ENCODE measurements around the gene FRMD8. TPM values are rescaled to one million over a fixed set of nuclear protein-coding genes. Genes with fewer than 3 reads are reported as not detected.

Gene FRMD8
- total and polyA plus RNA-seq, 9 of the 15 experiments (the other 6 are each of a cell fraction or from before 2014, with no cell fraction given): 4.5 to 54.5 (median 15.8) TPM

DNA sequence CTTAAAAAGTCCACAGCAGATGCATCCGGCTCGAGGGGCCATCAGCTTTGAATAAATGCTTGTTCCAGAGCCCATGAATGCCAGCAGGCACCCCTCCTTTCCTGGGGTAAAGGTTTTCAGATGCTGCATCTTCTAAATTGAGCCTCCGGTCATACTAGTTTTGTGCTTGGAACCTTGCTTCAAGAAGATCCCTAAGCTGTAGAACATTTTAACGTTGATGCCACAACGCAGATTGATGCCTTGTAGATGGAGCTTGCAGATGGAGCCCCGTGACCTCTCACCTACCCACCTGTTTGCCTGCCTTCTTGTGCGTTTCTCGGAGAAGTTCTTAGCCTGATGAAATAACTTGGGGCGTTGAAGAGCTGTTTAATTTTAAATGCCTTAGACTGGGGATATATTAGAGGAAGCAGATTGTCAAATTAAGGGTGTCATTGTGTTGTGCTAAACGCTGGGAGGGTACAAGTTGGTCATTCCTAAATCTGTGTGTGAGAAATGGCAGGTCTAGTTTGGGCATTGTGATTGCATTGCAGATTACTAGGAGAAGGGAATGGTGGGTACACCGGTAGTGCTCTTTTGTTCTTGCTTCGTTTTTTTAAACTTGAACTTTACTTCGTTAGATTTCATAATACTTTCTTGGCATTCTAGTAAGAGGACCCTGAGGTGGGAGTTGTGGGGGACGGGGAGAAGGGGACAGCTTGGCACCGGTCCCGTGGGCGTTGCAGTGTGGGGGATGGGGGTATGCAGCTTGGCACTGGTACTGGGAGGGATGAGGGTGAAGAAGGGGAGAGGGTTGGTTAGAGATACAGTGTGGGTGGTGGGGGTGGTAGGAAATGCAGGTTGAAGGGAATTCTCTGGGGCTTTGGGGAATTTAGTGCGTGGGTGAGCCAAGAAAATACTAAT lies 38.0 kb downstream of the FRMD8 start (continued):
- TF ChIP-seq, protein P1, sequence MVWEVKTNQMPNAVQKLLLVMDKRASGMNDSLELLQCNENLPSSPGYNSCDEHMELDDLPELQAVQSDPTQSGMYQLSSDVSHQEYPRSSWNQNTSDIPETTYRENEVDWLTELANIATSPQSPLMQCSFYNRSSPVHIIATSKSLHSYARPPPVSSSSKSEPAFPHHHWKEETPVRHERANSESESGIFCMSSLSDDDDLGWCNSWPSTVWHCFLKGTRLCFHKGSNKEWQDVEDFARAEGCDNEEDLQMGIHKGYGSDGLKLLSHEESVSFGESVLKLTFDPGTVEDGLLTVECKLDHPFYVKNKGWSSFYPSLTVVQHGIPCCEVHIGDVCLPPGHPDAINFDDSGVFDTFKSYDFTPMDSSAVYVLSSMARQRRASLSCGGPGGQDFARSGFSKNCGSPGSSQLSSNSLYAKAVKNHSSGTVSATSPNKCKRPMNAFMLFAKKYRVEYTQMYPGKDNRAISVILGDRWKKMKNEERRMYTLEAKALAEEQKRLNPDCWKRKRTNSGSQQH (CRISPR knock-in tag; IDR thresholded peaks at IDR 0.05): peak; percentile 97
- TF ChIP-seq ZFP36 (IDR thresholded peaks at IDR 0.05; ENCODE audit: low read depth, low read length, partially characterized antibody) (no peak), SRSF1 (IDR thresholded peaks at IDR 0.05; ENCODE audit: low read depth, low read length) (no peak), EP400 (IDR thresholded peaks at IDR 0.05) (no peak), DACH1 (IDR thresholded peaks at IDR 0.05; ENCODE audit: partially characterized antibody) (peak; percentile 15), CXXC5 (CRISPR knock-in tag; IDR thresholded peaks at IDR 0.05) (no peak), ZNF717 (CRISPR knock-in tag; IDR thresholded peaks at IDR 0.05) (no peak; the same call in 1 of the 2 replicates), TGIF2 (CRISPR knock-in tag; IDR thresholded peaks at IDR 0.05) (peak; percentile 23; the same call in 1 of the 2 replicates), CBFB (CRISPR knock-in tag; IDR thresholded peaks at IDR 0.05) (no peak), LARP7 (IDR thresholded peaks at IDR 0.05) (peak; percentile 66; the same call in 1 of the 2 replicates), ZSCAN32 (CRISPR knock-in tag; IDR thresholded peaks at IDR 0.05) (0 out of 2 replicates have a peak, but pooled peaks have one; percentile 52), ZNF354B (CRISPR knock-in tag; IDR thresholded peaks at IDR 0.05) (no peak), JUND (IDR thresholded peaks at IDR 0.05; ENCODE audit: borderline replicate concordance, low read depth, low read length) (no peak), JUND (tag; IDR thresholded peaks at IDR 0.05; ENCODE audit: borderline replicate concordance, low read depth, low read length) (no peak), HNRNPK (IDR thresholded peaks at IDR 0.05; ENCODE audit: low read depth, low read length, poor library complexity, severe bottlenecking) (peak; percentile 72), ELF4 (CRISPR knock-in tag; IDR thresholded peaks at IDR 0.05) (peak; percentile 97), PTTG1 (tag; IDR thresholded peaks at IDR 0.05; ENCODE audit: low read depth) (no peak; the same call in 1 of the 2 replicates), SAFB (IDR thresholded peaks at IDR 0.05; ENCODE audit: borderline replicate concordance, low read depth, low read length) (no peak)
- TF ChIP-seq, protein P2, sequence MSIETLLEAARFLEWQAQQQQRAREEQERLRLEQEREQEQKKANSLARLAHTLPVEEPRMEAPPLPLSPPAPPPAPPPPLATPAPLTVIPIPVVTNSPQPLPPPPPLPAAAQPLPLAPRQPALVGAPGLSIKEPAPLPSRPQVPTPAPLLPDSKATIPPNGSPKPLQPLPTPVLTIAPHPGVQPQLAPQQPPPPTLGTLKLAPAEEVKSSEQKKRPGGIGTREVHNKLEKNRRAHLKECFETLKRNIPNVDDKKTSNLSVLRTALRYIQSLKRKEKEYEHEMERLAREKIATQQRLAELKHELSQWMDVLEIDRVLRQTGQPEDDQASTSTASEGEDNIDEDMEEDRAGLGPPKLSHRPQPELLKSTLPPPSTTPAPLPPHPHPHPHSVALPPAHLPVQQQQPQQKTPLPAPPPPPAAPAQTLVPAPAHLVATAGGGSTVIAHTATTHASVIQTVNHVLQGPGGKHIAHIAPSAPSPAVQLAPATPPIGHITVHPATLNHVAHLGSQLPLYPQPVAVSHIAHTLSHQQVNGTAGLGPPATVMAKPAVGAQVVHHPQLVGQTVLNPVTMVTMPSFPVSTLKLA (conservative IDR thresholded peaks at IDR 0.05): no peak
- TF ChIP-seq, protein P3, sequence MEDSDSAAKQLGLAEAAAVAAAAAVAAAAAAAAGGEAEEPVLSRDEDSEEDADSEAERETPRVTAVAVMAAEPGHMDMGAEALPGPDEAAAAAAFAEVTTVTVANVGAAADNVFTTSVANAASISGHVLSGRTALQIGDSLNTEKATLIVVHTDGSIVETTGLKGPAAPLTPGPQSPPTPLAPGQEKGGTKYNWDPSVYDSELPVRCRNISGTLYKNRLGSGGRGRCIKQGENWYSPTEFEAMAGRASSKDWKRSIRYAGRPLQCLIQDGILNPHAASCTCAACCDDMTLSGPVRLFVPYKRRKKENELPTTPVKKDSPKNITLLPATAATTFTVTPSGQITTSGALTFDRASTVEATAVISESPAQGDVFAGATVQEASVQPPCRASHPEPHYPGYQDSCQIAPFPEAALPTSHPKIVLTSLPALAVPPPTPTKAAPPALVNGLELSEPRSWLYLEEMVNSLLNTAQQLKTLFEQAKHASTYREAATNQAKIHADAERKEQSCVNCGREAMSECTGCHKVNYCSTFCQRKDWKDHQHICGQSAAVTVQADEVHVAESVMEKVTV (CRISPR knock-in tag; IDR thresholded peaks at IDR 0.05): no peak
- TF ChIP-seq, protein P4, sequence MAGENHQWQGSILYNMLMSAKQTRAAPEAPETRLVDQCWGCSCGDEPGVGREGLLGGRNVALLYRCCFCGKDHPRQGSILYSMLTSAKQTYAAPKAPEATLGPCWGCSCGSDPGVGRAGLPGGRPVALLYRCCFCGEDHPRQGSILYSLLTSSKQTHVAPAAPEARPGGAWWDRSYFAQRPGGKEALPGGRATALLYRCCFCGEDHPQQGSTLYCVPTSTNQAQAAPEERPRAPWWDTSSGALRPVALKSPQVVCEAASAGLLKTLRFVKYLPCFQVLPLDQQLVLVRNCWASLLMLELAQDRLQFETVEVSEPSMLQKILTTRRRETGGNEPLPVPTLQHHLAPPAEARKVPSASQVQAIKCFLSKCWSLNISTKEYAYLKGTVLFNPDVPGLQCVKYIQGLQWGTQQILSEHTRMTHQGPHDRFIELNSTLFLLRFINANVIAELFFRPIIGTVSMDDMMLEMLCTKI (IDR thresholded peaks at IDR 0.05; ENCODE audit: partially characterized antibody): no peak

All from K562 (cell line).